SK-N-SH treated with all-trans-retinoic acid at 6 μM for 48 hours (cell line): ENCODE results near the gene APOBEC4.

Experiments used
- ATAC-seq: fragments of 200-7000 bp; cut with Tn5 transposase; 3 replicates; pipeline ENCODE4 v1.9.1; 2020; ENCODE audit warnings: mild to moderate bottlenecking, moderate library complexity
- RARB ChIP-seq: fragments of 250-450 bp; sonication (Bioruptor Pico); IDR thresholded peaks from 2 replicates; pipeline ENCODE4 v1.8.0; 2021; ENCODE audit warnings: mild to moderate bottlenecking, moderate library complexity
- TCF4 ChIP-seq: fragments of 250-450 bp; sonication (Bioruptor Pico); IDR thresholded peaks from 2 replicates; pipeline ENCODE4 v1.8.0; 2021; ENCODE audit warnings: mild to moderate bottlenecking, moderate library complexity, borderline replicate concordance
- ZFP3 ChIP-seq: fragments of 250-450 bp; sonication (Bioruptor Pico); IDR thresholded peaks from 2 replicates; pipeline ENCODE4 v1.5.0; 2020; ENCODE audit warnings: mild to moderate bottlenecking, moderate library complexity
- ZFP30 ChIP-seq: fragments of 450-650 bp; formaldehyde crosslinking; IDR thresholded peaks from 2 replicates; pipeline ENCODE4 v1.5.0; 2022; ENCODE audit warnings: mild to moderate bottlenecking, moderate library complexity
- TF ChIP-seq, protein P1 (sequence below): fragments of 250-450 bp; sonication (Bioruptor Pico); IDR thresholded peaks from 2 replicates; pipeline ENCODE4 v1.5.0; 2020; ENCODE audit warnings: mild to moderate bottlenecking, moderate library complexity
- TF ChIP-seq, protein P2 (sequence below): fragments of 250-450 bp; sonication (Bioruptor Pico); IDR thresholded peaks from 2 replicates; pipeline ENCODE4 v1.8.0; 2020; ENCODE audit warnings: mild to moderate bottlenecking, moderate library complexity, borderline replicate concordance

APOBEC4 gene

DNA sequence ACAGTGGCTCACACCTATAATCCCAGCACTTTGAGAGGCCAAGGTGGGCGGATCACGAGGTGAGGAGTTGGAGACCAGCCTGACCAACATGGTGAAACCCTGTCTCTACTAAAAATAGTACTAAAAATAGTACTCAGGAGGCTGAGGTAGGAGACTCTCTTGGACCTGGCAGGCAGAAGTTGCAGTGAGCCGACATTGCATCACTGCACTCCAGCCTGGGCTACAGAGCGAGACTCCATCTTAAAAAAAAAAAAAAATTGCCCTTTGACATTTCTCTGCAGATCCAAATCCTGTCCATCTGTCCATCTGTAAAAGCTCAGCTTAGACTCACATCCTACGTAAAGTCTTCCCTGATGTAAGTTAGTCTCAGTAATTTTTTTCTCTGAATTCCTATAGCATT, 56.6 kb downstream of the APOBEC4 start:
- ATAC-seq = no peak
- TF ChIP-seq ZFP3 (CRISPR knock-in tag) (no peak), ZFP30 (CRISPR knock-in tag) (no peak), TCF4 (CRISPR knock-in tag) (no peak), RARB (CRISPR knock-in tag) (no peak)
- TF ChIP-seq, protein P1, sequence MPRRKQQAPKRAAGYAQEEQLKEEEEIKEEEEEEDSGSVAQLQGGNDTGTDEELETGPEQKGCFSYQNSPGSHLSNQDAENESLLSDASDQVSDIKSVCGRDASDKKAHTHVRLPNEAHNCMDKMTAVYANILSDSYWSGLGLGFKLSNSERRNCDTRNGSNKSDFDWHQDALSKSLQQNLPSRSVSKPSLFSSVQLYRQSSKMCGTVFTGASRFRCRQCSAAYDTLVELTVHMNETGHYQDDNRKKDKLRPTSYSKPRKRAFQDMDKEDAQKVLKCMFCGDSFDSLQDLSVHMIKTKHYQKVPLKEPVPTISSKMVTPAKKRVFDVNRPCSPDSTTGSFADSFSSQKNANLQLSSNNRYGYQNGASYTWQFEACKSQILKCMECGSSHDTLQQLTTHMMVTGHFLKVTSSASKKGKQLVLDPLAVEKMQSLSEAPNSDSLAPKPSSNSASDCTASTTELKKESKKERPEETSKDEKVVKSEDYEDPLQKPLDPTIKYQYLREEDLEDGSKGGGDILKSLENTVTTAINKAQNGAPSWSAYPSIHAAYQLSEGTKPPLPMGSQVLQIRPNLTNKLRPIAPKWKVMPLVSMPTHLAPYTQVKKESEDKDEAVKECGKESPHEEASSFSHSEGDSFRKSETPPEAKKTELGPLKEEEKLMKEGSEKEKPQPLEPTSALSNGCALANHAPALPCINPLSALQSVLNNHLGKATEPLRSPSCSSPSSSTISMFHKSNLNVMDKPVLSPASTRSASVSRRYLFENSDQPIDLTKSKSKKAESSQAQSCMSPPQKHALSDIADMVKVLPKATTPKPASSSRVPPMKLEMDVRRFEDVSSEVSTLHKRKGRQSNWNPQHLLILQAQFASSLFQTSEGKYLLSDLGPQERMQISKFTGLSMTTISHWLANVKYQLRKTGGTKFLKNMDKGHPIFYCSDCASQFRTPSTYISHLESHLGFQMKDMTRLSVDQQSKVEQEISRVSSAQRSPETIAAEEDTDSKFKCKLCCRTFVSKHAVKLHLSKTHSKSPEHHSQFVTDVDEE (CRISPR knock-in tag) = no peak
- TF ChIP-seq, protein P2, sequence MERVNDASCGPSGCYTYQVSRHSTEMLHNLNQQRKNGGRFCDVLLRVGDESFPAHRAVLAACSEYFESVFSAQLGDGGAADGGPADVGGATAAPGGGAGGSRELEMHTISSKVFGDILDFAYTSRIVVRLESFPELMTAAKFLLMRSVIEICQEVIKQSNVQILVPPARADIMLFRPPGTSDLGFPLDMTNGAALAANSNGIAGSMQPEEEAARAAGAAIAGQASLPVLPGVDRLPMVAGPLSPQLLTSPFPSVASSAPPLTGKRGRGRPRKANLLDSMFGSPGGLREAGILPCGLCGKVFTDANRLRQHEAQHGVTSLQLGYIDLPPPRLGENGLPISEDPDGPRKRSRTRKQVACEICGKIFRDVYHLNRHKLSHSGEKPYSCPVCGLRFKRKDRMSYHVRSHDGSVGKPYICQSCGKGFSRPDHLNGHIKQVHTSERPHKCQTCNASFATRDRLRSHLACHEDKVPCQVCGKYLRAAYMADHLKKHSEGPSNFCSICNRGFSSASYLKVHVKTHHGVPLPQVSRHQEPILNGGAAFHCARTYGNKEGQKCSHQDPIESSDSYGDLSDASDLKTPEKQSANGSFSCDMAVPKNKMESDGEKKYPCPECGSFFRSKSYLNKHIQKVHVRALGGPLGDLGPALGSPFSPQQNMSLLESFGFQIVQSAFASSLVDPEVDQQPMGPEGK (CRISPR knock-in tag) = no peak
